Effector memory CD4-positive, alpha-beta T cell (primary cell): Measurements from ENCODE around the gene CHCHD4.

Experiments
- DNase-seq, 3 donors: peaks; one replicate each; pipeline ENCODE4 v3.0.0-alpha.2; 2020
- H3K27ac ChIP-seq: 2 replicates; pipeline ENCODE4 v1.7.0; 2013; ENCODE audit warnings: mild to moderate bottlenecking, low read length, moderate library complexity; ENCODE audit not compliant: insufficient read depth, poor library complexity, severe bottlenecking
- H3K27me3 ChIP-seq: replicated peaks from 2 replicates; pipeline ENCODE4 v1.7.0; 2013; ENCODE audit warnings: mild to moderate bottlenecking, low read length; ENCODE audit not compliant: insufficient read depth, control insufficient read depth, poor library complexity, severe bottlenecking
- H3K36me3 ChIP-seq: 2 replicates; pipeline ENCODE4 v1.7.0; 2013; ENCODE audit warnings: mild to moderate bottlenecking, low read length, moderate library complexity; ENCODE audit not compliant: control insufficient read depth, insufficient read depth
- H3K4me1 ChIP-seq: 2 replicates; pipeline ENCODE4 v1.7.0; 2013; ENCODE audit warnings: low read length, mild to moderate bottlenecking; ENCODE audit not compliant: control insufficient read depth, insufficient read depth, poor library complexity, severe bottlenecking
- H3K4me3 ChIP-seq: 2 replicates; pipeline ENCODE4 v1.7.0; 2013; ENCODE audit warnings: low read length, low read depth, mild to moderate bottlenecking; ENCODE audit not compliant: insufficient read depth, poor library complexity, severe bottlenecking
- H3K9me3 ChIP-seq: 2 replicates; pipeline ENCODE4 v1.7.0; 2013; ENCODE audit warnings: mild to moderate bottlenecking, low read length, moderate library complexity; ENCODE audit not compliant: control insufficient read depth

CHCHD4 gene

GRCh38 chr3:14150491-14151230 is 26.0 kb upstream of the CHCHD4 start:
- Histone ChIP-seq H3K4me3 (no peak overlapping the region), H3K27me3 (no peaks in the 10 kb centered on the region), H3K9me3 (no peaks in the 10 kb centered on the region), H3K36me3 (peaks cover 54% of the 10 kb centered on the region), H3K27ac (peak overlapping the region; percentile 22), H3K4me1 (peaks cover 2% of the 10 kb centered on the region)
- DNase-seq: no peak

GRCh38 chr3:14150078-14150477 is 25.4 kb upstream of the CHCHD4 start:
- peaks cover 8% of the 10 kb centered on the region for H3K4me1 ChIP-seq
- peaks cover 57% of the 10 kb centered on the region for H3K36me3 ChIP-seq
- H3K4me3 ChIP-seq: no peak overlapping the region
- no peaks in the 10 kb centered on the region for H3K9me3 ChIP-seq
- peak overlapping the region; percentile 3 for H3K27ac ChIP-seq
- DNase-seq: no peak
- H3K27me3 ChIP-seq: no peaks in the 10 kb centered on the region

GRCh38 chr3:14148041-14148985 is 23.6 kb upstream of the CHCHD4 start:
- Histone ChIP-seq H3K9me3 (no peaks in the 10 kb centered on the region), H3K27ac (no peak overlapping the region), H3K4me1 (peaks cover 23% of the 10 kb centered on the region), H3K36me3 (peaks cover 48% of the 10 kb centered on the region), H3K4me3 (no peak overlapping the region), H3K27me3 (no peaks in the 10 kb centered on the region)
- DNase-seq: no peak

DNA sequence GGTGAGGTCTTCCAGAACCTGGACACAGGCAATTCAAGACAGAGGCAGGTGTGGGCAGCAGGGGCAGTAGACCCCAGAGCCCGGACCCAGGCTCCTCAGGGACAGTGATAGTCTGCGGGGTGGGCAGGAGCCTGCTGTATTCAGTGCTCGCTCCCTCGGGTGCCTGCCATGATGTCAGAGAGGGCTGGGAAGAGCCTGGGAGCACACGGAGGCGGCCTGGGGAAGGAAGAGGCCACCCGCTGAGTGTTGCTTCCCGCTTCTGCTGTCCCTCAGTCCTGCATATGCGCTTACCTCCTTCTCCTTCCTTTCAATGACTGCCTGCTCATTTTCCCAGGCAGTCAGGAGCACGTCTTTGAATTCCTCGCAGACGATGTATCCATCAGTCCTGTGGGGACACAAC is 22.9 kb upstream of the CHCHD4 start:
- H3K27me3 ChIP-seq: no peaks in the 10 kb centered on the region
- DNase-seq: no peak
- peaks cover 29% of the 10 kb centered on the region for H3K4me1 ChIP-seq
- peaks cover 46% of the 10 kb centered on the region for H3K36me3 ChIP-seq
- H3K9me3 ChIP-seq: no peaks in the 10 kb centered on the region
- no peak overlapping the region for H3K4me3 ChIP-seq
- no peak overlapping the region for H3K27ac ChIP-seq

DNA sequence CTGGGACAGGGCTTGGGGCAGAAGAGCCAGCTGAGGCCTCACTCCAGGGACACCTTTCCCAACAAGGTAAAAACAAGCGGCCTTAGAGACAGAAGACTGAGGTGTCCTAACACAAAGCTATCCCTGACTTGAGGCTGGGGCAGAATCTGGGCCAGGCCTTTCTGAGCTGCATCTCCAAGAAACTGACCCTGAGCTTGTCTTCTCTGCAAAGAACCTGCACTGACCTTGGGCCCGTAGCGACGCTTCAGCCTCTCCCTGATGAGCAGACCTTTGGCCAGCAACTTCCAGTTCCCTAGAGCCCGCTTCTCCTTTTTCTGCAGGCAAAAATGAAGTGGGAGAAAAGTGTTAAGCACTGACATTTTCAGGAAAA is 22.4 kb upstream of the CHCHD4 start:
- Histone ChIP-seq H3K4me3 (no peak overlapping the region), H3K4me1 (peaks cover 32% of the 10 kb centered on the region), H3K36me3 (peaks cover 40% of the 10 kb centered on the region), H3K27me3 (no peaks in the 10 kb centered on the region), H3K27ac (peak overlapping the region; percentile 99), H3K9me3 (no peaks in the 10 kb centered on the region)
- no peak for DNase-seq

DNA sequence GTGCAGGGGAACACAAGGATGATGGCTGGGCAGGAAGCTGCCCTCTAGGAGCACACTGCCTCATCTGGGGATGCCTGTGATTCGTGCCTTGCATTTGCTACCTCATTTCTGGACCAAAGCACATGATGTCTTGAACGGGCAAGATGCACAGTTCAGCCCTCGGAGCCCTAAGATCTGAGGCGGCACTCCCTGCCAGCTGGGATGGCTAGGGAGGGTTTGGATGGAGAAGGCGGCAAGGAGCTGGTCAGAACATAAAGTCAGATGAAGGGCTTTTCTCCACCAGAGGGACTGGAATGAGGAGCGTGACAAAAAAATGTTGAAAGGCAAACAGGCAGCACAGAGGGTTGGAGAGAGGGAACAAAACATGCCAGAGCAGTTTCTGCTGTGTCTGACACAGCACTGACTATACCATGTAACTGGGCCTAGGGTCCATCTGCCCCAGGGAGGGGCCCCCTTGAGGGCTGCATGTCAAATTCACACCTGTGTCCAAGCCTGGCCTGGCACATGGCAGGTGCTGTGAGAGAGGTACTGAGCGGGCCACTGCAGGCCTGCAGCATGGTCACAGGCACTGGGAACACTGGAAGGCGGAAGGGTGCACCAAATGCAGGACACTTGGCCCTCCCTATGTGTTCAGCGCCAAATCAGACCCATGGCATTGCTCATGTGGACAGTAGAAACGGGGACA is 21.9 kb upstream of the CHCHD4 start:
- H3K27ac ChIP-seq: peak overlapping the region; percentile 99
- peaks cover 38% of the 10 kb centered on the region for H3K4me1 ChIP-seq
- H3K36me3 ChIP-seq: peaks cover 40% of the 10 kb centered on the region
- H3K27me3 ChIP-seq: no peaks in the 10 kb centered on the region
- no peak for DNase-seq
- no peaks in the 10 kb centered on the region for H3K9me3 ChIP-seq
- no peak overlapping the region for H3K4me3 ChIP-seq

DNA sequence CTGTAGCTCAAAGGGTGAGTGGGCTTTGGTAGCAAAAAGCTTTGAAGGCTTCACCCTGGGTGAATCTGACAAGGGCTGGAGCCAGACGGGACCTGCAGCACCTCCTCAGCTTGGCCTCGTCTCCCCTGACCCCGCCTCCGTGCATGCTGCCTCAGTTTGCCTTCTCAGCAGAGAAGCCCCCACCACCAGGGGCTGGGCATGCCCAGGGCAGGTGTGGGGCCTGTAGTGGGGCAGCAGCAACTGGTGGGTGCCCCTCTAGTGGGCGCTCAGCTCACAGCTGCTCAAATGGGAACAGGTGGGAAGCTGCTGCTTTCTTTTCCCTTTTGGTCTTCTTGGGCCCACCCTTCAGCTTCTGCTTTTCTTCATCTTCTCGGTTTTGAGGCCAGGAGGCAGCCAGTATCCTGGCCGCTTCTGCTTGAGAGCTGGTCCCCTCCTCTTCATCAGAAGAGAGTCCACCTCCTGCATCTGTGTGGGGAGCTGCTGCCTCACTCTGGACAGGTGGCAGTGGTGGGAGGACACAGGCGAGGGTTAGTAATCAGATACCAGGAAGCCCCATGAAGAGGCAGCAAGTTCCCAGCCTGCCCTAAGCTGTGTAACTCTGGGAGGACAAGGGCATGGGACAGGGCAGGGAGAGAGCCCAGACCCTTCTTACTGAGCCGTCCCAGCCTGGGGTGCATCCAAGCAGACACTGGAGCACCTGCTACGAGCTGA is 21.2 kb upstream of the CHCHD4 start:
- H3K4me3 ChIP-seq: no peak overlapping the region
- no peaks in the 10 kb centered on the region for H3K9me3 ChIP-seq
- H3K27ac ChIP-seq: peak overlapping the region; percentile 99
- no peak for DNase-seq
- H3K36me3 ChIP-seq: peaks cover 39% of the 10 kb centered on the region
- H3K27me3 ChIP-seq: no peaks in the 10 kb centered on the region
- peaks cover 45% of the 10 kb centered on the region for H3K4me1 ChIP-seq

- Histone ChIP-seq H3K27ac (peak overlapping the region; percentile 99), H3K4me1 (peaks cover 49% of the 10 kb centered on the region), H3K27me3 (no peaks in the 10 kb centered on the region), H3K36me3 (peaks cover 35% of the 10 kb centered on the region), H3K9me3 (no peaks in the 10 kb centered on the region), H3K4me3 (no peak overlapping the region)
- no peak for DNase-seq
These were observed 20.6 kb upstream of the CHCHD4 start for GRCh38 chr3:14145236-14145635.

GRCh38 chr3:14144423-14145075 is 19.9 kb upstream of the CHCHD4 start:
- Histone ChIP-seq H3K9me3 (no peaks in the 10 kb centered on the region), H3K27ac (peak overlapping the region; percentile 99), H3K4me3 (peak overlapping the region; percentile 22), H3K27me3 (no peaks in the 10 kb centered on the region), H3K4me1 (peaks cover 49% of the 10 kb centered on the region), H3K36me3 (peaks cover 37% of the 10 kb centered on the region)
- DNase-seq: peak; percentile 70 to 71 (median 70)
